GM21619 (cell line): ENCODE results near the gene DHRS7.
A peak's percentile ranks its signal among the peaks of the same experiment; 100 is the strongest.

Experiments
- ATAC-seq: cut with Tn5 transposase; IDR thresholded peaks from one replicate; pipeline ENCODE4 v1.9.1; 2021; ENCODE audit not compliant: unreplicated experiment

The DHRS7 gene

DNA sequence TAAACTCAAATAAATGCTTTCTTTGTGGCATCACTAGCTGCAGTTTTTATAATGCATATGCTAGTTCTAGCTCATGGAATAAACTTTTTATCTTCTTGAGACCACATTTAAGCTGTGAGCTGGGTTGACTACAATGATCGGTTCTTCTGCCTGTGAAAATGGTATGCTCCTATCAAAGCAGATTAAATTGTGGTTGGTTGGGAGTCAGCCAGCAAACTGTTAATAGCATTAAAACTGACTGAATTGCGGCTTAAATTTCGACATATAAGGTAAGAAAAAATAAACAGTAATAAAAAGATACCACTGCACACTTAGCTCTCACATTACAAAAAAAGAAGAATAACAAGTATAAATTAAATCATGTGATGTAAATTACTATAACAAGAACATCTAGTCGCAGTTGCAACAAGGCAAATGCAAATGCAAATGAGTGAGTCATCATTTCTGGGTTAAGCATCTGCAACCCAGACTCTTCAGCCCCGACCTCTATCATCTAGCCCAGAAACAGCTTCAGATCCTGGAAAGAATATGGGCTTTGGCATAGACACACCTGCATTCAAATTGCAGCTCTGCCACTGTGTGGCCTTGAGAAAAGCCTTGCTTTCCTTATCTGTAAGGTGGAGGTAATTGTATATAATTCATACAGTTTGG lies 19.8 kb upstream of the DHRS7 start:
- no peak for ATAC-seq

DNA sequence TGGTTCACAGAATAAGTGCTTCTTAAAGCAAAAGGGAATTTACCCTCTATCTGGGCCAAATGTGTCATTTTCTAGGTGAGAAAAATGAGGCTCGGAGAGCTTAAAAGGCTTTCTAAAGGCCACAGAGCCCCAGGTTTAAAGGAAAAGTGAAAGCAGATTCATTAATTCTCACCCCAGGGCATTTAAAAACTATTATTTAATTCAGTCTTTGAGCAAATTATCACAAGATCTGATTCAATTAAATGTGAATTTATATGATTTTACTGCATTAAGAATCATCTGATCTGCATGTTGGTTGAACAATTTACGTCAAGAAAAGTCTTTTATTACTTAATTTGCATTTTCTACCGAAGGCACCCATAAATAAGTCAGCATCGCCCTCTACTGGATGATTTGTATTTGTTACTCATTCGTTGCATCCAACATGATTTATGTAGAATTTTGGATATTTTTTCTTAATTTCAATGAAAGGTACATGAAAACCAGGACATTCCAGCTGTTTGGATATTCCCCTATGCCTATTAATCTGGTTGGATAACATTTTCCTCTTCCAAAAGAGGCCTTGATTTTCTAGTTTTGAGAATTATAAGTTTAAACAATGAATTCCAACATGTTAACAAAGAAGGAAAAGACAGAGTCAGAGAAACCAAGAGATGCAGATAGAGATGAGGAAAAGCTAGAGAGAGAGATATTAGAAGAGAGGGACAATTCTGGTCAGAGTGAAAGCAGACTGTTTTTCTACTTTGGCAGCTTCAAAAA lies 19.1 kb upstream of the DHRS7 start:
- ATAC-seq, result peak; percentile 46

DNA sequence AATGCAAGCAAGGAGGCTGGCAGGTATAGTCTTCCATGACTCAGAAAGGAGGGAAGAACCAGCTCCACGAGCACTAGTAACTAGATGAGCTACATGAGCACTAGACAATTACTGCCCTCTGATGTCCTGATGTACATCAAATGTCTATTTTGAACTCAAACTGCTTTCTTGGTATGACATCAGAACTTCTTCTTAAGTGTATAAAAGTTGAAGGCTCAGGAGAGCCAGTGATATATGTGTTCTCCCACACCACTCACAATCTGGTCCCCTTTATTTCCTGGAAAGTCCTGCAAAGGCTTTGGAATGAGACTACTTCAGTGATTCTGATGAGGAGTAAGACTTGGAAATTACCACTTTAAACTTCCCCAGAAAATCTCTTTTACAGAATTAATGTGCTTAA lies 18.5 kb upstream of the DHRS7 start:
- ATAC-seq, result peak; percentile 42

DNA sequence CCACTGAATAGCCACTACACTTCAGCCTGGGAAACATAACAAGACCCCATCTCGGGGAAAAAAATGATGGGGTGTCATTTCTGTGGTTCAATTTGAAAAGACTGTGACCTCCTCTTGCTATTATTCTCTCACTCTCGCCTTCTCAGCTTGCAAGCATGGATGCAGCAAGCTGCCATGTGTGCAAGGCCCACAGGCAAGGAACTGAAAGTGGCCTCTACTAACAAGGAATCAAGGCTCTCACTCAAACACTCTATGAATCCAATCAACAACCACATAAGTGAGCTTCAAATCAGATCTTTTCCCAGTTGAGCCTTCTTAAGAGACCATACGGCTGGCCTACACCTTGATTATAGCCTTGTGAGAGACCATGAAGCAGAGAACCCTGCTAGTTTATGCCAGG lies 17.9 kb upstream of the DHRS7 start:
- ATAC-seq, result no peak

DNA sequence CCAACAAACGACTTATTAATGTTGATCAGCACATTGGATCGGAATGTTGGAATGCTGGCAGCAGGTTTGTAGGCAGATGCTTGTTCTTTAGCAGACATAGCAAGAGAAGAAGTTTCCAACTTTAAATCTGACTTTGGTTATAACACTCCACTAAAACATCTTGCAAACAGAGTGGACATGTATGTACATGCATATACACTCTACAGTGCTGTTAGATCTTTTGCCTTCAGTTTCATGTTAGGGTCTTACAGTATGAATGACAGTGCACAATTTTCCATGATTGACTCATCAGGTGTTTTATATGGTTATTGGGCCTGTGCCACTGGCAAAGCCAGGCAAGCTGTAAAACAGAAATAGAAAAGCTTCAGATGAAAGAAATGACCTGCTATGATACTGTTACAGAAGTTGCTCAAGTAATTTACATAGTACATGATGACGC lies 14.3 kb upstream of the DHRS7 start:
- ATAC-seq, result no peak

DNA sequence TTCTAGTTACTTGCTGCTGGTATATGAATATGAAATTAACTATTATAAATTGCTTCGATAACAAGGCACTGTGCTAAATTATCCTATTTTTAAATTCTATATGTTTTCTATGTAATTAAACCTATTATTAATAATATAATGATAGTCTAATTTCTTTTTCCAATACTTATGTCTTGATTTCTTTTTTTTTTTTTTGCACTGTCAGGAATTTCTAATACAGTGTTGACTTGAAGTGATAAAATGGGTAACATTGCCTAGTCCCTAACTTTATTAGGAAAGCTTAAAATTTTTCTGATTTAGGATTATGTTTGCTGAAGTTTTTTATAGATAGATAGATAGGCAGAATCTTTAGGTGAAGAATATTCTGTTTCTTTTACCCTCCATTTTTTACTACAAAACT lies 13.6 kb upstream of the DHRS7 start:
- ATAC-seq, result no peak

DNA sequence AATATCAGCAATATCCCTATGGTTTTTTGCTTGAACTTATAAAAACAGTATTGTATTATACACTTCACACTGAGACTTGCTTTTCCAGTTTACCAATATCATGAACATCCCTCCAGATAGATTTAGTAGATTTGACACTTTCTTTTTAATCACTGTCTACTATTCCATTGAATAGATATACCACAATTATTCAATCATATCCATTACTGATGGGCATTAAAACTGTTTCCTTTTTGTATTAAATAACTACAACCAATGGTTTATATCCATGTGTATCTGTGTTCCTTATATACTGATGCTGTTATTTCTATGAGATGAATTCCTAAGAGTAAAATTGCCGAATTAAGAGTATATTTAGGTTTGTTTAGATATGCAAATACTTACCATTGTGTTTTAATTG lies 13.0 kb upstream of the DHRS7 start:
- ATAC-seq, result no peak

DNA sequence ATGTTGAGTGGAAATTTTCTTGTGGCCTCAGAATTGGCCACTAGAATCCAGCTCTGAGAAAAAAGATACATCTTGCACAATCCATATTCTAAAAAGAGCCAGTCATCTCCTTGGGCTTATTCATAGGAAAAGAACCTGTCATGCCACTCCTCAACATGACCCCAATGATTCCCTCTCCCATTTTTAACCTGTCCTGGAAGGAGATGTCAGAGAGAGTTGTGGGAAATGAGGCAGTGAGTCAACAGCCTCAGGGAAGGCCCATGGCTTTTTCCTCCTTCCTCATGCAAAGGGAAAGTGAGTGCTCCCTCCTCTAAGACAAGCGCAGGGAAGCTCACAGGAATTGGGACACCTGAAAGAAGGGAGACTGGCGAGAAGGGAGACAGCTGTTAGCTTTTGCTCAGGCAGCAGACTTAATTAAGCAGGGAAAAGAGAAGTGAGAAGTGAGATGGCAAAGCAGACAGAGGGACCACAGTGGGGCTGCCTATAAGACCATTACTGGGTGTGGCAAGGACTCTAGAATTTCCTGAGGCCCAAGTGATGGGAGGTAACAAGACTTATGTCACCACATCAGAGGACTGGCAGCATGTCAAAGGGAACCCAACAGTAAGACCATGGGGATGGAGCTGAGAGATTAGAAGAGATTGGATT lies 10.2 kb upstream of the DHRS7 start:
- no peak for ATAC-seq

DNA sequence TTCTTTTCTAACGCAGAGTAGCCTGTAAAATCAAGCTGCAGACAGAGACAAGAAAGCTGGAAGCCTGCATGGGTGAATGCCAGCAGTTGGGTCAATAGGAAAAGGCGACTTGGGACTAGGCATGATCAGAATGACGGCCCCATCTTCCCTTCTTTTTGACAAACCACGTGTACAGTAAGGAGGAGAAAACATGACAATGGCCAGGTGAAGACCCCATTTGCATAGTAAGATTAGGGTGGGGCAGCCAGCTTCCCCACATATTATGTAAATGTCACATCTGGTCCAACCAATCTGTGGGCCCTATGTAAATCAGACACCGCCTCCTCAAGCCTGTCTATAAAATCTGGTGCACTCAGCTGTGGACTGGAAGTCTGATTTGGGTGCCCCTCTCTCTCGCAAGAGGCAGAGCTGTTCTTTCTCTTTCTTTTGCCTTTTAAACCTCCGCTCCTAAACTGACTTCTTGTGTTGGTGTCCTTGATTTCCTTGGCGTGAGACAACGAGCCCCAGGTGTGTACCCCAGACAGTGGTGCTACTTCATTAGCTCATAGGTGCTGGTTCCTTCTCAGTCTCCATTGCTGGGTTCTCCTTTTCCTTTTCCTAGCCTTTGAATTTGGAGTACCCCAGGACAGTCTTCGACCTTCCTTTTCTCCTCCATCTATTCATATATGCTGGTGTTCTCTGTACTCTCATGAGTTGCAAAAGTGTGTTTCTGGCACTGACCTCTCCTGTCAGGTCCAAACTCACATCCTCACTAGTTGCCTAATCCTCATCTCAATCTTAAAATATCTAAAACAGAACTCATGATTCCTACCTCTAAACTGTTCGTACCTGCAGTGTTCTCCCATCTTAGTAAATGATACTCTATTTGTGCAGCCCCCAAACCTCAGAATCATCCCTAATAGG lies 9.4 kb upstream of the DHRS7 start:
- no peak for ATAC-seq

DNA sequence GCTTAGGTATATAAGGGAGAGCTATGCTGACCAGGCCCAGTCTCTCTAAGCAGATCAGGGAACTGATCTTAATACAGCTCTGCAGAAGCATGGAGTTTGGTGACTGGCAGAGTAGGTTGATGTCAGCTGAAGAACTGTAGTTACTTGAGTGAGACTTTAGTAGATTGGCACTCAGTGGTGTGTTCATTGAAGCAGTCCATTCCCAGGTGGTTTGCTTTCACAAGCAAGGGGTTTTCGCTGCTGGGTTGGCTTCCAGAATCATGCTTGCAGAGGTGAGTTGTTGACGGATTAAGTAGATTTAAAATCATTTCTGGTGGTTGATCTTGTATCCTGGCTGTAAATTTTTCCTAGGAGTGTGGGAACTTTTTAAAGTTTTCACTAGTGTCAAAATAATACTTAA lies 6.5 kb upstream of the DHRS7 start:
- no peak for ATAC-seq

DNA sequence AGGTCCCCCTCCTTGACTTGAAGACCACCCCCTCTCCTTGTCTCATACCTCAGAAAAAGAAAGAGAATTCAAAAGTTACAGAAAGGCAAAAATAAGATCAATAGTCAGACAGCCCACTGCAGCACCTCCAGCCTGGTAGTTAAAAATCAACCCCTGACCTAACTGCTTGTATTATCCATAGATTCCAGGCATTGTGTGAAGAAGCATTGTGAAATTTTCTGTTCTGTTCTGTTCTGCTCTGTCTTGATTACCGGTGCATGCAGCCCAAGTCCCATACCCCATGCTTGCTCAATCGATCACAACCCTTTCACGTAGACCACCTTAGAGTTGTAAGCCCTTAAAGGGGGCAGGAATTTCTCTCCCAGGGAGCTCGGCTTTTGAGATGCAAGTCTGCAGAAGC lies 5.8 kb upstream of the DHRS7 start:
- ATAC-seq, result no peak

DNA sequence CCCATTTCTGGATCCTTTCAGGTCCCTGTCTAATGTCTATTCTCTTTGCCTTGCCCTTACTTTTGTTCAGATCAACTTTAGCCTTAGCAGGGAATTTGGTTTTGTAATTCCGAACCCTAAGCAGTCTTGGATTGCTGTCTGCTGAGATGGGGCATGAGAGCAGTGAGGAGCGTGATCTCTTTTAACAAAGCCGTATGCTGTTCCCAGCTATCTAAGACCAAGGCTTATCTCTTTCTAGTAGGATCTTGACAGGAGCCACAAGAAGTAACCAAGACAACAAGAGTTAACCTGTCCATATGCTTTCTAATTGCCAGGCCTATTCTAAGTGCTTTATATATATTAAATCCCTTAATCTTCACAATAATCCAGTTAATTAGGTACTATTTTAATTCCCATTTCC lies 4.5 kb upstream of the DHRS7 start:
- ATAC-seq, result no peak

DNA sequence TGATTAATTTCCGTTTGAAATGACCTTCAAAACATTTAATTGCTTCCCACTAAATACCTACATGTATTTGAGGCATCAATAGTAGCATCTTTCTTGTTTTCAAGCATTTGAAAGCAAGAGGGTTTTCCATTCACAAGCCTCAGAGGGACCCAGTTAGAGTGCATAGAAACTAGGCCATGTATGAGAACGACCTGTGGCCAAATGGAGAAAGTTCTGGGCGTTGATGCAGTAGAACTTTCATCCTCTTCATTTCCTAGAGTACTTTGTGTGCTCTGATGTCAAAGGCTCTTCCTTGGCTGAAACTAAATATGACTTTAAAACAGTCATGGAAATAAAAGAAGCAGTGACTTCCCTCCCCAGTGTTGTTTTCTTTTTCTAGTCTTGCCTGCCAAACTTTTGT lies 944 bp upstream of the DHRS7 start:
- ATAC-seq, result no peak

DNA sequence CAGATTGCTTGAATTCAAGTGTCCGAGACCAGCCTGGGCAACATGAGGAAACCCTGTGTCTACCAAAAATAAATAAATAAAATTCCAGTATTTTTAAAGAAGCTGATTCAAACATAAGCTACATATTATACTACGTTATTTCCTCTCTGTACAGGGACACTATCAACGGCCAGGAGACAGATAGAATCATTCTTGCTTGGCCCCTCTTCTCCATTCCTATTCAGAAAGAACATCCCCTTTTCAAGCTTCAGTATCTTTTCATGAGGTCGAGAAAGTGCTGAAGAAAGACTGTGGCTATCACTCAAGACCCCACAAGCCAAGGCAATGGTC lies 314 bp upstream of the DHRS7 start:
- ATAC-seq, result peak; percentile 11

DNA sequence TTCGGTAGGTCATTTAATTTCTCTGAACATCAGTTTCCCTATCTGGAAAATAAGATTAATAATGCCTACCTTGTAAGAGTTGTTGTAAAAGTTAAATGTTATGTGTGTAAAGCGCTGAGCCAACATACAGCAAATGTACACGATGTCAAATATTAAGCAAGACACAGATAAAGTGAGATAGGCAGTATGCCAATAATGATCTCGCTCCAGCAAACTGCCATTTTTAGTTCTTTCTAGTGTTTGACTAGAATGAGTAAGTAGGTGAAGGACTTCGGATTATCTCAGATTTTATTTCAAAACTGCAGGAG lies 840 bp downstream of the DHRS7 start:
- peak; percentile 4 for ATAC-seq

DNA sequence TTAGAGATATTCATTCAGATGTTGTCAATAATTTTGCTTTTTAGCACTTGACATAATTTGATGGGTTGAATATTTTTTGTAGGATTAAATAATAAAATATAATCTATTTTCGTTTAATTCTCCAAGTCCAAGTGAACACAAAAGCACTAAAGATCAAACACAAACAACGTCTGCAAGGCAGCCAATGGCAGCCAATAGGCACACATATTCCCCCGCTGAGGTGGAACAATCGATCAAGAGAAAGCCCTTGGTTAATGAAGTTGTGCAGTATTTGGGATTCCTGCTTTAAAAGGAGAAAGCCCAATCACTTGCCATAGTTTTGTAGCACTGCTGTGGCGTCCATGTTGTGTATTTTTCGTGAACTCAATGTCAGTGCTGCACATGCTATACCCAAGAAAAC lies 1.5 kb downstream of the DHRS7 start:
- ATAC-seq, result no peak

DNA sequence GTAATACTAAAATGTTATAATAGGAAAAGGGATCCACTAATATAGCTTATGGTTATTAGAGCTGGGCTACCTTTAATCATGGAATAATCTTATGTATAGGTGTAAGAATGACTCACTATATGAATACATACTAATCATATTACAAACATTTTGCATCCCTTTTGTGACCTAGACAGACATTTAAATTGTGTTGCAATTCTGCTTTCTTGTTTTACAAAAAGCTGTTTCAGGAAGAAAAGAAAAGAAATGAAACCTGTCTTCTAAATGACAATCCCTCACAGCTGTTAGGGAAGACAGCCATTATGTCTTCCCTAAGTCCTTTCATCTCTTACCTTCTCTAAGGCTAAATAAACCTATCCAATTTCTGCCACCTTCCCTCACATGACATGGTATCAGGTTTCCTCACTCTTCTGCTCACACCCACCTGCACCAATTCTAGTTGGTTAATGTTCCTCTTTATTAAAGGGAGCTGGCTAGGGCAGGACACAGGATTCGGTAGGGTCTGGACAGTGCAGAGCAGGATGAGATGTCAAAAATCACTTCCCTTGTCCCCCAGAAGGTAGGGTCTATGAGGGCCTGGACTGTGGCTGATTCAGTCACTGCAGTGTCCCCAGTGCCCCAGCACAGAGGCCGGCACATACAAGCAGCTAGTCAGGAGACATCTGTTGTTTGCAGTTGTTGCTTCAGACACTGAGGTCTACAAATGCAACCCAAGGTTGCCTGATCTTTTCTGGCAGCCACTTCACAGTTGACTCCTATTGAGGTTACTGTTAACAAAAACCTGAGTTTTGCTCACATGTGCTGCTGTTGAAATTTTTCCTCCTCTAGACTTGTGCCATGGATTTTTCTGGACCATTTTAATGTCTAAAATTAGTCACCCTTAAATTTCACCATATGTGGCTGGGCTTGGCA lies 3.7 kb downstream of the DHRS7 start:
- no peak for ATAC-seq

DNA sequence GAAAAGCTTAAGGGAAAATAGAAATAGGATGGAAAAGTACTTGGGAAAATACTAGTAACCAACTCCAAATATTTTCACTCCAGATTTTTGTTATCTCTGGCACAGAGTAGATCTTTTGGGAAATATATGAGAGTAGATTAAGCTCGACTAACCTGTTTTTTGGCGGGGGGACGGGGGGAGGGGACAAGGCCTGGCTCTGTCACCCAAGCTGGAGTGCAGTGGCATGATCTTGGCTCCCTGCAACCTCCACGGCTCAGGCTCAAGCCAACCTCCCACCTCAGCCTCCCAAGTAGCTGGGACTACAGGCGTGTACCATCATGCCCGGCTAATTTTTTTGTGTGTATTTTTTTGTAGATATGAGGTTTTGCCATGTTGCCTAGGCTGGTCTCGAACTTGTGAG lies 4.8 kb downstream of the DHRS7 start:
- ATAC-seq, result no peak

DNA sequence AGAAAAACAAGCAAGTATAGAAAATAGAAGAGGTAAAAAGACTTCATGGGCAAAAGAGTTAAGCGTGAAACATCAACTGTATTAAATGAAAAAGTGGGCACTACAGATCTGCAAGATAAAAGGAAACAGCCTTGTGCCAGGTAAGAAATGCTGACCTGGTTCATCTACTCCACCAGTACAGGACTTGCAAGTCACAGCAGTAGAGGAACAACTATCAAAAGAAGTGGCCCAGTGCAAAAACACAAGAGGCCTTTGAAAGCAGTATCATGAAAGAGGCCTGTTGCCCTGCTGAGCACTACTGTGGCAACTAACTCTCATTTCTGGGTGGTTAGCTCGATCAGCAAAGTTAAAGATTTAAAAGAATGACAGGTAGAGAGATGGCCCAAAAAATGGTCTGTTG lies 10.5 kb downstream of the DHRS7 start:
- no peak for ATAC-seq

DNA sequence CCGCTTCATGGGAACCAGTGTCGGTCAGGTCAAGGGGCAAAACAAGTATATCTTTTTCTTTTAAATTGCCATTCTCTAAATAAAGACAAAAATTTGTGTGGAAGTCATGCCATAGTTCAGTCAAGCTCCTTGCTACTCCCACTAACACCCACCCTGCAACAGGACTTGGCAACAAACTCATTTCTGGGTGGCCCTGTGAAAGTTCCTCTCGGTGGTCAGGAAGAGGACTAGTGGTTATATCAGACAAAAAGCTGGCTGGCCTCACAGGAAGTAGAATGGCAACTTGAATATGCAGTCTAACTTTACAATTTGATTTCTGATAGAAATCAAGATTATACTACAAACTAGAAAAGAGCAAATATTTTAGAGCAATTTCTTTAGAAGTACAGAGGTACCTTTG lies 11.2 kb downstream of the DHRS7 start:
- ATAC-seq, result no peak

DNA sequence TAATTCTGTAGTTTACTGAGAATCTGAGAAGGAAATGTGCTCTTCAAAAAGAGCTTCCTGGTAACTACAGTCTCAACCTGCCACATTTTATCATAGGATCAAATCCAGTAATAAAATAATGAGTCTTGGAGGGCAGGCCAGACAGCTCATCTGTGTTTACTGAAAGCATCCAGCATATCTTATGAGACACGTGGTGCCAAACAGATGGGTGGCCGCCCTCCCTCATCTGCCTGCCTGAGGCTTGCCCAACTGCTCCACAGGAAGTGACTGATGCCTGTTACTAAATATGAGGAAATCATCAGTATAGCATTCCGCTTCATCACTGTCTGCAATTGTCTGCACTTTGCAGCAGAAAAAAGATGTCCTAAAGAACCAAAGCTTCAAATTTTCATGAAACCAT lies 13.5 kb downstream of the DHRS7 start:
- ATAC-seq, result peak; percentile 93
